DOHH2 (cell line): ENCODE results near the gene FZD1.

Experiments
- H3F3A ChIP-seq: fragments of 200-600 bp; sonication (generic), shearing (Covaris generic); 2 replicates; pipeline ENCODE4 v1.6.0; 2016; ENCODE audit warnings: antibody characterized with exemption, mild to moderate bottlenecking; ENCODE audit not compliant: control insufficient read depth, insufficient read depth
- H3K27ac ChIP-seq: fragments of 200-600 bp; sonication (generic); 2 replicates; pipeline ENCODE4 v1.5.1; 2014; ENCODE audit warnings: low read depth, mild to moderate bottlenecking, low read length, moderate library complexity
- H3K27me3 ChIP-seq: fragments of 200-600 bp; sonication (generic); 2 replicates; pipeline ENCODE4 v1.6.1; 2014; ENCODE audit warnings: mild to moderate bottlenecking, low read length, mixed read lengths; ENCODE audit not compliant: control insufficient read depth
- H3K36me3 ChIP-seq: fragments of 200-600 bp; sonication (generic); 2 replicates; pipeline ENCODE4 v1.6.1; 2014; ENCODE audit warnings: mild to moderate bottlenecking, low read length, moderate library complexity, mixed read lengths; ENCODE audit not compliant: control insufficient read depth
- H3K4me1 ChIP-seq: fragments of 200-600 bp; sonication (generic); 2 replicates; pipeline ENCODE4 v1.6.1; 2014; ENCODE audit warnings: mild to moderate bottlenecking, low read length, mixed read lengths; ENCODE audit not compliant: control insufficient read depth
- H3K4me2 ChIP-seq: fragments of 200-600 bp; sonication (generic); 2 replicates; pipeline ENCODE4 v1.6.0; 2014; ENCODE audit warnings: mild to moderate bottlenecking, low read length, moderate library complexity
- H3K4me3 ChIP-seq: fragments of 200-600 bp; sonication (generic); 2 replicates; pipeline ENCODE4 v1.5.1; 2014; ENCODE audit warnings: mild to moderate bottlenecking, low read length, mixed read lengths
- H3K79me2 ChIP-seq: fragments of 200-600 bp; sonication (generic); 2 replicates; pipeline ENCODE4 v1.6.1; 2014; ENCODE audit warnings: mild to moderate bottlenecking, low read length, mixed read lengths; ENCODE audit not compliant: control insufficient read depth
- H3K9me2 ChIP-seq: fragments of 200-600 bp; sonication (generic); replicated peaks from 2 replicates; pipeline ENCODE4 v1.6.1; 2014; ENCODE audit warnings: mild to moderate bottlenecking, low read length, mixed read lengths; ENCODE audit not compliant: control insufficient read depth
- H3K9me3 ChIP-seq: fragments of 200-600 bp; sonication (generic); 2 replicates; pipeline ENCODE4 v1.6.1; 2014; ENCODE audit warnings: antibody characterized with exemption, low read length, mixed read lengths; ENCODE audit not compliant: control insufficient read depth, insufficient read depth
- H4K20me1 ChIP-seq: fragments of 200-600 bp; sonication (generic); 2 replicates; pipeline ENCODE4 v1.6.0; 2014; ENCODE audit warnings: low read depth, mild to moderate bottlenecking, antibody characterized with exemption, low read length, moderate library complexity; ENCODE audit not compliant: control insufficient read depth, insufficient read depth
- CTCF ChIP-seq: fragments of 200-600 bp; sonication (generic); IDR thresholded peaks from one replicate; pipeline ENCODE4 v1.5.1; 2014; ENCODE audit warnings: antibody characterized with exemption, mild to moderate bottlenecking, low read depth, low read length; ENCODE audit not compliant: poor library complexity, severe bottlenecking
- EZH2phosphoT487 ChIP-seq: fragments of 200-600 bp; sonication (generic); IDR thresholded peaks from 2 replicates; pipeline ENCODE4 v1.6.1; 2017; ENCODE audit warnings: borderline replicate concordance, mild to moderate bottlenecking, antibody characterized with exemption, low read length, moderate library complexity, mixed read lengths

The FZD1 gene

GRCh38 chr7:91263384-91264045 is 718 bp upstream of the FZD1 start:
- TF ChIP-seq CTCF (no peak), EZH2phosphoT487 (peak; percentile 98)

GRCh38 chr7:91264924-91265681 is 870 bp downstream of the FZD1 start:
- TF ChIP-seq CTCF (peak; percentile 9), EZH2phosphoT487 (no peak)
- no peak overlapping the region for H3K27ac ChIP-seq
- peak overlapping the region; percentile 78 for H3K4me3 ChIP-seq
- no peaks in the 10 kb centered on the region for H3F3A ChIP-seq
- H3K79me2 ChIP-seq = no peaks in the 10 kb centered on the region
- no peaks in the 10 kb centered on the region for H3K9me2 ChIP-seq
- no peaks in the 10 kb centered on the region for H3K36me3 ChIP-seq
- peak overlapping the region; percentile 83 for H3K4me2 ChIP-seq
- peaks cover 44% of the 10 kb centered on the region for H3K27me3 ChIP-seq
- no peaks in the 10 kb centered on the region for H4K20me1 ChIP-seq
- H3K9me3 ChIP-seq = no peaks in the 10 kb centered on the region
- peaks cover 22% of the 10 kb centered on the region for H3K4me1 ChIP-seq

More at GRCh38 chr7:91263384-91264045, 718 bp upstream of the FZD1 start:
- H3F3A ChIP-seq = no peaks in the 10 kb centered on the region
- H3K4me3 ChIP-seq = peak overlapping the region; percentile 78
- H3K9me2 ChIP-seq = no peaks in the 10 kb centered on the region
- no peaks in the 10 kb centered on the region for H3K79me2 ChIP-seq
- H3K4me1 ChIP-seq = peaks cover 22% of the 10 kb centered on the region
- H3K27me3 ChIP-seq = peaks cover 47% of the 10 kb centered on the region
- H4K20me1 ChIP-seq = no peaks in the 10 kb centered on the region
- no peaks in the 10 kb centered on the region for H3K9me3 ChIP-seq
- no peaks in the 10 kb centered on the region for H3K36me3 ChIP-seq
- peak overlapping the region; percentile 83 for H3K4me2 ChIP-seq
- H3K27ac ChIP-seq = no peak overlapping the region

- no peaks in the 10 kb centered on the region for H3K9me2 ChIP-seq
- H3K4me3 ChIP-seq = peak overlapping the region; percentile 78
- H3K36me3 ChIP-seq = no peaks in the 10 kb centered on the region
- no peaks in the 10 kb centered on the region for H3K79me2 ChIP-seq
- no peak overlapping the region for H3K27ac ChIP-seq
- TF ChIP-seq CTCF (no peak), EZH2phosphoT487 (no peak)
- peaks cover 22% of the 10 kb centered on the region for H3K4me1 ChIP-seq
- H3F3A ChIP-seq = no peaks in the 10 kb centered on the region
- peak overlapping the region; percentile 83 for H3K4me2 ChIP-seq
- H3K27me3 ChIP-seq = peaks cover 38% of the 10 kb centered on the region
- H4K20me1 ChIP-seq = no peaks in the 10 kb centered on the region
- no peaks in the 10 kb centered on the region for H3K9me3 ChIP-seq
These were observed 1.4 kb downstream of the FZD1 start for GRCh38 chr7:91265693-91266066.
